ENCODE data around the gene LAP3.

The LAP3 gene

GRCh38 chr4:17546678-17547077 lies 30.3 kb upstream of the LAP3 start:
- Histone ChIP-seq H3K4me2 (ENCODE audit: low read length) (no peak overlapping the region), H3K27me3 (ENCODE audit: control insufficient read depth, insufficient read depth, low read length) (peaks cover 12% of the 10 kb centered on the region), H3K36me3 (ENCODE audit: insufficient read depth, low read length) (no peaks in the 10 kb centered on the region), H3K4me3 (ENCODE audit: low read length) (no peak overlapping the region), H3K9me3 (replicated peaks; ENCODE audit: low read length) (no peaks in the 10 kb centered on the region), H3K9ac (ENCODE audit: low read depth, low read length) (no peak overlapping the region), H3K4me1 (ENCODE audit: control insufficient read depth, insufficient read depth, low read length) (no peaks in the 10 kb centered on the region)

- H3K36me3 ChIP-seq (ENCODE audit: insufficient read depth, low read length) = no peaks in the 10 kb centered on the region
Observed at GRCh38 chr4:17550549-17550948, 26.4 kb upstream of the LAP3 start.

GRCh38 chr4:17552427-17552826 lies 24.6 kb upstream of the LAP3 start:
- Histone ChIP-seq H3K4me3 (ENCODE audit: low read length) (no peak overlapping the region), H3K4me1 (ENCODE audit: control insufficient read depth, insufficient read depth, low read length) (no peaks in the 10 kb centered on the region), H3K27me3 (ENCODE audit: control insufficient read depth, insufficient read depth, low read length) (peaks cover 26% of the 10 kb centered on the region), H3K4me2 (ENCODE audit: low read length) (no peak overlapping the region), H3K36me3 (ENCODE audit: insufficient read depth, low read length) (no peaks in the 10 kb centered on the region), H3K9me3 (replicated peaks; ENCODE audit: low read length) (no peaks in the 10 kb centered on the region), H3K9ac (ENCODE audit: low read depth, low read length) (no peak overlapping the region)

More at GRCh38 chr4:17550549-17550948, 26.4 kb upstream of the LAP3 start:
- Histone ChIP-seq H3K4me2 (ENCODE audit: low read length) (no peak overlapping the region), H3K4me1 (ENCODE audit: control insufficient read depth, insufficient read depth, low read length) (no peaks in the 10 kb centered on the region), H3K9me3 (replicated peaks; ENCODE audit: low read length) (no peaks in the 10 kb centered on the region), H3K9ac (ENCODE audit: low read depth, low read length) (no peak overlapping the region), H3K4me3 (ENCODE audit: low read length) (no peak overlapping the region), H3K27me3 (ENCODE audit: control insufficient read depth, insufficient read depth, low read length) (peaks cover 19% of the 10 kb centered on the region)

GRCh38 chr4:17554568-17554967 lies 22.4 kb upstream of the LAP3 start:
- Histone ChIP-seq H3K4me2 (ENCODE audit: low read length) (no peak overlapping the region), H3K9me3 (replicated peaks; ENCODE audit: low read length) (no peaks in the 10 kb centered on the region), H3K4me3 (ENCODE audit: low read length) (no peak overlapping the region), H3K27me3 (ENCODE audit: control insufficient read depth, insufficient read depth, low read length) (peaks cover 26% of the 10 kb centered on the region), H3K9ac (ENCODE audit: low read depth, low read length) (no peak overlapping the region), H3K4me1 (ENCODE audit: control insufficient read depth, insufficient read depth, low read length) (no peaks in the 10 kb centered on the region), H3K36me3 (ENCODE audit: insufficient read depth, low read length) (no peaks in the 10 kb centered on the region)

- Histone ChIP-seq H3K4me2 (ENCODE audit: low read length) (no peak overlapping the region), H3K9ac (ENCODE audit: low read depth, low read length) (no peak overlapping the region)
Observed at GRCh38 chr4:17556498-17556897, 20.5 kb upstream of the LAP3 start.

GRCh38 chr4:17557880-17558279 lies 19.1 kb upstream of the LAP3 start:
- peaks cover 13% of the 10 kb centered on the region for H3K4me1 ChIP-seq (ENCODE audit: control insufficient read depth, insufficient read depth, low read length)
- H3K4me3 ChIP-seq (ENCODE audit: low read length) = no peak overlapping the region
- H3K9me3 ChIP-seq (replicated peaks; ENCODE audit: low read length) = no peaks in the 10 kb centered on the region
- H3K9ac ChIP-seq (ENCODE audit: low read depth, low read length) = no peak overlapping the region
- no peak overlapping the region for H3K4me2 ChIP-seq (ENCODE audit: low read length)
- H3K36me3 ChIP-seq (ENCODE audit: insufficient read depth, low read length) = no peaks in the 10 kb centered on the region
- H3K27me3 ChIP-seq (ENCODE audit: control insufficient read depth, insufficient read depth, low read length) = peaks cover 17% of the 10 kb centered on the region

More at GRCh38 chr4:17556498-17556897, 20.5 kb upstream of the LAP3 start:
- Histone ChIP-seq H3K36me3 (ENCODE audit: insufficient read depth, low read length) (no peaks in the 10 kb centered on the region), H3K27me3 (ENCODE audit: control insufficient read depth, insufficient read depth, low read length) (peaks cover 26% of the 10 kb centered on the region), H3K9me3 (replicated peaks; ENCODE audit: low read length) (no peaks in the 10 kb centered on the region), H3K4me3 (ENCODE audit: low read length) (no peak overlapping the region), H3K4me1 (ENCODE audit: control insufficient read depth, insufficient read depth, low read length) (peaks cover 6% of the 10 kb centered on the region)

GRCh38 chr4:17558941-17559708 lies 17.9 kb upstream of the LAP3 start:
- no peaks in the 10 kb centered on the region for H3K36me3 ChIP-seq (ENCODE audit: insufficient read depth, low read length)
- H3K27me3 ChIP-seq (ENCODE audit: control insufficient read depth, insufficient read depth, low read length) = peaks cover 17% of the 10 kb centered on the region
- no peak overlapping the region for H3K4me3 ChIP-seq (ENCODE audit: low read length)
- peaks cover 13% of the 10 kb centered on the region for H3K4me1 ChIP-seq (ENCODE audit: control insufficient read depth, insufficient read depth, low read length)
- no peaks in the 10 kb centered on the region for H3K9me3 ChIP-seq (replicated peaks; ENCODE audit: low read length)
- H3K9ac ChIP-seq (ENCODE audit: low read depth, low read length) = no peak overlapping the region
- H3K4me2 ChIP-seq (ENCODE audit: low read length) = no peak overlapping the region

- Histone ChIP-seq H3K27me3 (ENCODE audit: control insufficient read depth, insufficient read depth, low read length) (peaks cover 15% of the 10 kb centered on the region), H3K4me2 (ENCODE audit: low read length) (no peak overlapping the region), H3K36me3 (ENCODE audit: insufficient read depth, low read length) (no peaks in the 10 kb centered on the region), H3K4me1 (ENCODE audit: control insufficient read depth, insufficient read depth, low read length) (peaks cover 13% of the 10 kb centered on the region), H3K9me3 (replicated peaks; ENCODE audit: low read length) (no peaks in the 10 kb centered on the region), H3K4me3 (ENCODE audit: low read length) (no peak overlapping the region), H3K9ac (ENCODE audit: low read depth, low read length) (no peak overlapping the region)
Observed at GRCh38 chr4:17559709-17560048, 17.3 kb upstream of the LAP3 start.

GRCh38 chr4:17560065-17560673 lies 16.8 kb upstream of the LAP3 start:
- no peak overlapping the region for H3K9ac ChIP-seq (ENCODE audit: low read depth, low read length)

GRCh38 chr4:17561195-17561909 lies 15.6 kb upstream of the LAP3 start:
- H3K36me3 ChIP-seq (ENCODE audit: insufficient read depth, low read length) = no peaks in the 10 kb centered on the region

More at GRCh38 chr4:17560065-17560673, 16.8 kb upstream of the LAP3 start:
- H3K36me3 ChIP-seq (ENCODE audit: insufficient read depth, low read length) = no peaks in the 10 kb centered on the region
- H3K27me3 ChIP-seq (ENCODE audit: control insufficient read depth, insufficient read depth, low read length) = peaks cover 10% of the 10 kb centered on the region
- H3K4me2 ChIP-seq (ENCODE audit: low read length) = no peak overlapping the region
- H3K9me3 ChIP-seq (replicated peaks; ENCODE audit: low read length) = no peaks in the 10 kb centered on the region
- H3K4me3 ChIP-seq (ENCODE audit: low read length) = no peak overlapping the region
- H3K4me1 ChIP-seq (ENCODE audit: control insufficient read depth, insufficient read depth, low read length) = peaks cover 13% of the 10 kb centered on the region

GRCh38 chr4:17562157-17562556 lies 14.8 kb upstream of the LAP3 start:
- H3K27me3 ChIP-seq (ENCODE audit: control insufficient read depth, insufficient read depth, low read length) = peaks cover 4% of the 10 kb centered on the region
- H3K4me3 ChIP-seq (ENCODE audit: low read length) = no peak overlapping the region
- H3K36me3 ChIP-seq (ENCODE audit: insufficient read depth, low read length) = no peaks in the 10 kb centered on the region
- H3K9me3 ChIP-seq (replicated peaks; ENCODE audit: low read length) = no peaks in the 10 kb centered on the region
- H3K9ac ChIP-seq (ENCODE audit: low read depth, low read length) = no peak overlapping the region
- no peak overlapping the region for H3K4me2 ChIP-seq (ENCODE audit: low read length)
- H3K4me1 ChIP-seq (ENCODE audit: control insufficient read depth, insufficient read depth, low read length) = peaks cover 13% of the 10 kb centered on the region

More at GRCh38 chr4:17561195-17561909, 15.6 kb upstream of the LAP3 start:
- peaks cover 4% of the 10 kb centered on the region for H3K27me3 ChIP-seq (ENCODE audit: control insufficient read depth, insufficient read depth, low read length)
- peaks cover 13% of the 10 kb centered on the region for H3K4me1 ChIP-seq (ENCODE audit: control insufficient read depth, insufficient read depth, low read length)
- H3K4me3 ChIP-seq (ENCODE audit: low read length) = no peak overlapping the region
- H3K9ac ChIP-seq (ENCODE audit: low read depth, low read length) = no peak overlapping the region
- H3K9me3 ChIP-seq (replicated peaks; ENCODE audit: low read length) = no peaks in the 10 kb centered on the region
- H3K4me2 ChIP-seq (ENCODE audit: low read length) = peak overlapping the region; percentile 58

All from skeletal muscle satellite cell (primary cell).